HUES48 (cell line): ENCODE results near the gene SLC39A9.

Source experiments
- H3K27ac ChIP-seq: one replicate; pipeline ENCODE4 v1.7.0; 2013; ENCODE audit warnings: low read depth, low read length, inconsistent platforms
- H3K27me3 ChIP-seq: 2 replicates; pipeline ENCODE4 v1.6.1; 2013; ENCODE audit warnings: mild to moderate bottlenecking, low read length; ENCODE audit not compliant: control insufficient read depth, insufficient read depth
- H3K36me3 ChIP-seq: 2 replicates; pipeline ENCODE4 v1.6.1; 2013; ENCODE audit warnings: low read length; ENCODE audit not compliant: control insufficient read depth, insufficient read depth
- H3K4me1 ChIP-seq: 2 replicates; pipeline ENCODE4 v1.6.1; 2013; ENCODE audit warnings: mild to moderate bottlenecking, low read length; ENCODE audit not compliant: control insufficient read depth, insufficient read depth
- H3K4me3 ChIP-seq: 2 replicates; pipeline ENCODE4 v1.5.1; 2013; ENCODE audit warnings: mild to moderate bottlenecking, low read depth, low read length
- H3K9ac ChIP-seq: 2 replicates; pipeline ENCODE4 v1.6.1; 2013; ENCODE audit warnings: mild to moderate bottlenecking, low read depth, low read length, moderate library complexity
- H3K9me3 ChIP-seq: 2 replicates; pipeline ENCODE4 v1.6.1; 2013; ENCODE audit warnings: low read length; ENCODE audit not compliant: control insufficient read depth, insufficient read depth

The SLC39A9 gene

GRCh38 chr14:69499436-69499835 lies 100.9 kb downstream of the SLC39A9 start:
- Histone ChIP-seq H3K4me3 (no peak overlapping the region), H3K27ac (no peak overlapping the region), H3K27me3 (peaks cover 15% of the 10 kb centered on the region), H3K9ac (no peak overlapping the region), H3K9me3 (no peaks in the 10 kb centered on the region), H3K36me3 (no peaks in the 10 kb centered on the region), H3K4me1 (peaks cover 5% of the 10 kb centered on the region; the same call in 1 of the 2 replicates)

GRCh38 chr14:69500096-69500495 lies 101.6 kb downstream of the SLC39A9 start:
- Histone ChIP-seq H3K27ac (no peak overlapping the region), H3K9me3 (no peaks in the 10 kb centered on the region), H3K36me3 (no peaks in the 10 kb centered on the region), H3K27me3 (peaks cover 15% of the 10 kb centered on the region), H3K4me3 (no peak overlapping the region), H3K9ac (no peak overlapping the region), H3K4me1 (peaks cover 5% of the 10 kb centered on the region; the same call in 1 of the 2 replicates)

GRCh38 chr14:69500736-69501135 lies 102.2 kb downstream of the SLC39A9 start:
- Histone ChIP-seq H3K9ac (no peak overlapping the region), H3K36me3 (no peaks in the 10 kb centered on the region), H3K27me3 (peaks cover 15% of the 10 kb centered on the region), H3K4me3 (no peak overlapping the region), H3K27ac (no peak overlapping the region), H3K9me3 (no peaks in the 10 kb centered on the region), H3K4me1 (peaks cover 5% of the 10 kb centered on the region; the same call in 1 of the 2 replicates)

GRCh38 chr14:69501423-69501838 lies 102.9 kb downstream of the SLC39A9 start:
- H3K27ac ChIP-seq, result no peak overlapping the region
- peaks cover 15% of the 10 kb centered on the region for H3K27me3 ChIP-seq
- H3K36me3 ChIP-seq, result no peaks in the 10 kb centered on the region
- no peaks in the 10 kb centered on the region for H3K9me3 ChIP-seq
- peaks cover 5% of the 10 kb centered on the region; the same call in 1 of the 2 replicates for H3K4me1 ChIP-seq
- no peak overlapping the region for H3K4me3 ChIP-seq
- H3K9ac ChIP-seq, result no peak overlapping the region

- H3K9ac ChIP-seq, result no peak overlapping the region
- peaks cover 5% of the 10 kb centered on the region; the same call in 1 of the 2 replicates for H3K4me1 ChIP-seq
- H3K36me3 ChIP-seq, result no peaks in the 10 kb centered on the region
Measured at GRCh38 chr14:69504775-69505174, 106.3 kb downstream of the SLC39A9 start.

GRCh38 chr14:69505338-69506240 lies 107.1 kb downstream of the SLC39A9 start:
- H3K27me3 ChIP-seq, result peaks cover 15% of the 10 kb centered on the region
- H3K36me3 ChIP-seq, result no peaks in the 10 kb centered on the region
- no peak overlapping the region for H3K9ac ChIP-seq
- H3K4me1 ChIP-seq, result peaks cover 5% of the 10 kb centered on the region; the same call in 1 of the 2 replicates
- H3K27ac ChIP-seq, result no peak overlapping the region
- no peaks in the 10 kb centered on the region for H3K9me3 ChIP-seq
- H3K4me3 ChIP-seq, result no peak overlapping the region

More at GRCh38 chr14:69504775-69505174, 106.3 kb downstream of the SLC39A9 start:
- Histone ChIP-seq H3K9me3 (no peaks in the 10 kb centered on the region), H3K27ac (no peak overlapping the region), H3K4me3 (no peak overlapping the region), H3K27me3 (peaks cover 15% of the 10 kb centered on the region)

GRCh38 chr14:69506241-69506595 lies 107.7 kb downstream of the SLC39A9 start:
- Histone ChIP-seq H3K27ac (no peak overlapping the region), H3K27me3 (peaks cover 15% of the 10 kb centered on the region), H3K4me3 (no peak overlapping the region), H3K9me3 (no peaks in the 10 kb centered on the region), H3K4me1 (peaks cover 3% of the 10 kb centered on the region; the same call in 1 of the 2 replicates), H3K9ac (no peak overlapping the region), H3K36me3 (no peaks in the 10 kb centered on the region)
